Fibroblast of the aortic adventitia (primary cell): Measurements from ENCODE around the gene SEMA6A. TPM values are rescaled to one million over a fixed set of nuclear protein-coding genes. Genes with fewer than 3 reads are reported as not detected.

ENCODE experiments used
- DNase-seq: peaks from one replicate; pipeline ENCODE4 v3.0.0-alpha.2; 2010; ENCODE audit warnings: low read depth
- H3K4me3 ChIP-seq: 2 replicates; pipeline ENCODE4 v1.5.1; 2011; ENCODE audit warnings: low read depth, mild to moderate bottlenecking, control low read depth, low read length, moderate library complexity
- total RNA-seq: library from RNA; depleted of rRNA; stranded (reverse); fragments of >200 nt; gene quantifications from 2 replicates; pipeline ENCODE4 v1.2.3, GENCODE V29; 2012; ENCODE audit warnings: low replicate concordance
- TF ChIP-seq, protein P1 (sequence below): IDR thresholded peaks from 2 replicates; pipeline ENCODE4 v1.5.1; 2011; ENCODE audit warnings: mild to moderate bottlenecking, low read length, control low read depth, inconsistent platforms; ENCODE audit not compliant: insufficient read depth

Gene SEMA6A
- total RNA-seq, 1 donor = 0.36 TPM

DNA sequence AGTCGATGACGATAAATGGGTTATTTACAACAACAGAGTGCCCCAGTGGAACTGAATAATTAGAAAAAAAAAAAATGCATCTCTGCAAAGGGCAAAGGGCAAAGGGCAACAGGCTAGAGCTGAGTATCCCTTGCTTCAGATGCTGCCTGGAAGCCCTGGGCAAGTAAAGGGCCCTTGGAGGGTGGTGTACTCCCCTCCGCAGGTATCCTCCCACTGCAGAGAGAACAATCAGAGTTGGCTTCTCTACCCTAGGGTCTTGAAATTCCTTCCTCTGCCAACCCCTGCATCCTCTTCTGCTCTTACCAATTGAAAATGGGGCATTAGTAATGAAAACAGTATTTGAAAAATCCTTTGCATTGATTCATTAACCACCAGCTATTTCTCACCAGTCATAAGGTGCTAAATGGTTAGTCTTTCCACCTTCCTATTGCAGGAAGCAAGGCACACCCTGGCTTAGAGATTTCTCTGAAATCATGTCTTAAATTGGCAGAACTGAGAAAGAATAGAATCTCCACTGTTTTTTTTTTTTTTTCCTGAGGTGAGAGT, 122.6 kb downstream of the SEMA6A start:
- TF ChIP-seq, protein P1, sequence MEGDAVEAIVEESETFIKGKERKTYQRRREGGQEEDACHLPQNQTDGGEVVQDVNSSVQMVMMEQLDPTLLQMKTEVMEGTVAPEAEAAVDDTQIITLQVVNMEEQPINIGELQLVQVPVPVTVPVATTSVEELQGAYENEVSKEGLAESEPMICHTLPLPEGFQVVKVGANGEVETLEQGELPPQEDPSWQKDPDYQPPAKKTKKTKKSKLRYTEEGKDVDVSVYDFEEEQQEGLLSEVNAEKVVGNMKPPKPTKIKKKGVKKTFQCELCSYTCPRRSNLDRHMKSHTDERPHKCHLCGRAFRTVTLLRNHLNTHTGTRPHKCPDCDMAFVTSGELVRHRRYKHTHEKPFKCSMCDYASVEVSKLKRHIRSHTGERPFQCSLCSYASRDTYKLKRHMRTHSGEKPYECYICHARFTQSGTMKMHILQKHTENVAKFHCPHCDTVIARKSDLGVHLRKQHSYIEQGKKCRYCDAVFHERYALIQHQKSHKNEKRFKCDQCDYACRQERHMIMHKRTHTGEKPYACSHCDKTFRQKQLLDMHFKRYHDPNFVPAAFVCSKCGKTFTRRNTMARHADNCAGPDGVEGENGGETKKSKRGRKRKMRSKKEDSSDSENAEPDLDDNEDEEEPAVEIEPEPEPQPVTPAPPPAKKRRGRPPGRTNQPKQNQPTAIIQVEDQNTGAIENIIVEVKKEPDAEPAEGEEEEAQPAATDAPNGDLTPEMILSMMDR = no peak
- DNase-seq = no peak
- H3K4me3 ChIP-seq = no peak overlapping the region

DNA sequence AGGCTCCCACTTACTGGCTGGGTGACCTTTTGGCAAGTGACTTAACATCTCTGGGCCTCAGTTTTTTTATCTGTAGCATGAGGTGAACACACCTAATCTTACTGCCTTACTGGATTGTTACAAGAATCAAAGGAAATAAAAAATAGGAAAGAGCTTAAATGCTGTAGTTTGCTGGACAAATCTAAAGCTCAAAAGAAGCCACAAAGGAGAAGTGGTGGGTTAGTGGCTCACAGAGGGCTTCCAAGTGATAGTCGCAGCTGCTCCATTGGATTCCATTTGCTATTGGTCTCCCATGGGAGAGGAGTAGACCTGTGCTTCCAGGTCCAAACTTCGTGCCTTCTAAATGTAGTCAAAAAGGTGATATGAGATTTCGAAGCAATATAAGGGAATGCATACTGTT, 123.6 kb downstream of the SEMA6A start:
- DNase-seq = no peak
- no peak overlapping the region for H3K4me3 ChIP-seq
- TF ChIP-seq, protein P1 = no peak

DNA sequence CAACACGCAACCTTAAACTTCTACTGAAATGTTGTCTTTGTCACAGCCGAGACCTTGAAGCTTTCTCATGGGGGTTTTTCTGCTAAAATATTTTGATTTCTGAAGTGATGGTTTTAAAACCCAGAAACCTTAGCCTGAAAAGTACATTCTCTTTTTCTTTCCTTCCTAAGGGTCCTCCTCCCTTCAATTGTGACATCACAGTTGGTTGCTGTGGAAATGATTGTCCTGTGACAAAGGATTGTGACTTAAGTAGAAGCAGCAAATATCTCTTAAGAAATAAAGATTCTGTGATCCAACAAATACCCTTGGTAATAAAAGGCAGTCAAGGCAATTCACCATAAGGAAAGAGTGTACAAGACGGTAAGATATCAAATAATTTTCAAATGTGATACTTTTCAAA, 125.2 kb downstream of the SEMA6A start:
- TF ChIP-seq, protein P1 = no peak
- no peak for DNase-seq
- H3K4me3 ChIP-seq = no peak overlapping the region

DNA sequence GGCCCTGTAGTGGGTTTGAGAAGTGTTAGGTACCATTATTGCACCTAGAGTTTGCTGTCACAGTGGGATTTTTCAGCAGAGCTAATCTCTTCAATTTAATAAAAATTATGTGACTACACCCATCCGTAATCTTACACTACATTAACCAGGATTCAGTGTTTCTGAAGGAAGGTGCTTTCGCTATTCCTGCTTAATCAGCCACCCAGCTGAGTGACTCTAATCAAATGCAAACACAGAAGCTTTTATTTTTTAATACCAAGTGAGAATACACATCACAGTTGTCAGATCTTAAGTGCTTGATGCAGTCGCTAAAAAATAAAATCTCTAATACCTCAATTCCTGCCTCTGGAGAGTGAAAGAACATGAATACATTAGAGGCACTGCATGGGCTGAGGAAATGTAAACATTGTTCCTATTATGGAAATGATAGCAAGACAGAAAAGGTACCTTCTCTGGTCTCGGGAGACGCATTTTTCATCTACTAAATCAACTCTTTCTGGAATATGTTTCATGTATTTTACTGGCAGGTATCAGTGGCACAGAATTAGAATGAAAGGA, 125.7 kb downstream of the SEMA6A start:
- H3K4me3 ChIP-seq = no peak overlapping the region
- TF ChIP-seq, protein P1 = no peak
- no peak for DNase-seq

DNA sequence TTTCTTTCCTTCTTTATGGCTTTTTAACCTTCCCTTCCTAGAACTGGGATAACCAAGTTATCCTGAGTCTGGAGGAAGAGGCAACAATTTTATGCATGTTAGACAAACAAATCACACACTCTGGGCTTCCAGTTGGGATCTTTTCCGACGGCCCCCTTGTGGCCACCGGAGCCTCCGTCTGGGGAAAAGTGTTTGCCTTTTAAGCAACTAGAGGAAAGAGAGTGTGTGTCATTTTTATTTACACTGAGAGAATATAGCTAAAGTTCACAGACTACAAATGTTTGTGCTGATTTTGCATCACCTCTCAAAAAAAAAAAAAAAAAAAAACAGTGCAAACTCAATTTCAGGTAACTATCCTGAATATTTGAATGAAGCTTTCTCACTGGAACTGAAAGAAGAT, 126.2 kb downstream of the SEMA6A start:
- no peak overlapping the region for H3K4me3 ChIP-seq
- DNase-seq = no peak
- TF ChIP-seq, protein P1 = no peak

DNA sequence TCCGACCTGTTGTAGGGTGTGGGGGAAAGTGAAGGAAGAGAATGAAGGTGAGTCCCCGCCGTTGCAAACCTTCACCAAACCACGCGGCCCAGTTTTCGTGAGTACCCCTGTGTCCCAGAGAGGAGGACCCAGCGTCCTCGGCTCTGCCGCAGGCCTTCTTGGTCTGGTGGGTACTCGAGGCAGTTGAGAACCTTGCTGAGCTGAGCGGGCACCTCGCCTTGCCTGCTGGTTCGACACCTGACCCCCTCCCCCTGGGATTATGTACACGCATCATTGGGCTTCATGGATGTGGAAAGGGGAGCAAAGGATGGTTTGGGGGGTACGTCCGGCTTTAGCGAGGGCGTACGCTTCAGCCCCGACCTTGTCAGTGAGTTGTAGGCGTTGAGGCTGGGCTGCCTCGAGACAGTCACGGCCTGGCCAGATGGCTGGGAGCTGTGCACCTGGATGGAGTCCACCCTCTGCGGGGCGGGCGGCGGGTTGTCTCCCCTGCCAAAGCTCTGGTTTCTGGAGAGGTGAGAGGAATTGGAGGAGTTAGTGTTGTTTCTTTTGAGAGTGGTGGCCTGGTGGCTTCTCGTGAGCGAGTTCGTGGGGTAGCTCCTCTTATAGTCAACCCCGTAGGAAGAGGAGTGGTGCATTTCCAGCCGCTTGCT, 128.1 kb downstream of the SEMA6A start:
- DNase-seq = no peak
- no peak overlapping the region for H3K4me3 ChIP-seq
- TF ChIP-seq, protein P1 = no peak
